Neutrophil (primary cell): ENCODE data around the gene ATF6.

Experiments used
- H3K27ac ChIP-seq: fragments of 200-600 bp; sonication (generic); 2 replicates; pipeline ENCODE4 v1.5.1; 2016; ENCODE audit warnings: mild to moderate bottlenecking, moderate library complexity
- H3K27me3 ChIP-seq: fragments of 200-600 bp; sonication (generic); 2 replicates; pipeline ENCODE4 v1.6.0; 2016; ENCODE audit warnings: mild to moderate bottlenecking
- H3K36me3 ChIP-seq: fragments of 200-600 bp; sonication (generic); 2 replicates; pipeline ENCODE4 v1.5.1; 2017
- H3K4me1 ChIP-seq, 2 experiments: fragments of 200-600 bp in 1 of 2; sonication (generic) in 1 of 2; 1 replicate in 1 of 2; 2 replicates in 1 of 2; pipeline versions ENCODE4 v1.5.1 to v1.6.1; 2013 to 2016; ENCODE audit warnings: low read depth in 1 of 2, low read length in 1 of 2, mild to moderate bottlenecking in 1 of 2, moderate library complexity in 1 of 2; ENCODE audit not compliant: control insufficient read depth in 1 of 2, insufficient read depth in 1 of 2
- H3K4me3 ChIP-seq, 2 experiments: fragments of 200-600 bp in 1 of 2; sonication (generic) in 1 of 2; 1 replicate in 1 of 2; 2 replicates in 1 of 2; pipeline ENCODE4 v1.5.1; 2013 to 2016; ENCODE audit warnings: low read depth in 1 of 2, low read length in 1 of 2, mild to moderate bottlenecking in 1 of 2, moderate library complexity in 1 of 2
- H3K9me3 ChIP-seq: fragments of 200-600 bp; sonication (generic); 2 replicates; pipeline ENCODE4 v1.5.1; 2016
- CTCF ChIP-seq: fragments of 200-600 bp; sonication (generic); IDR thresholded peaks from 2 replicates; pipeline ENCODE4 v1.5.1; 2016; ENCODE audit warnings: antibody characterized with exemption

ATF6 gene

GRCh38 chr1:161940866-161941591, 174.9 kb downstream of the ATF6 start:
- H3K27me3 ChIP-seq, result no peaks in the 10 kb centered on the region
- H3K27ac ChIP-seq, result no peak overlapping the region
- H3K36me3 ChIP-seq, result peaks cover 38% of the 10 kb centered on the region

GRCh38 chr1:161941726-161942436, 175.8 kb downstream of the ATF6 start:
- Histone ChIP-seq H3K36me3 (peaks cover 32% of the 10 kb centered on the region), H3K4me3 (no peak overlapping the region), H3K4me1 (no peaks in the 10 kb centered on the region), H3K27ac (no peak overlapping the region), H3K27me3 (no peaks in the 10 kb centered on the region), H3K9me3 (no peaks in the 10 kb centered on the region)
- no peak for TF ChIP-seq CTCF

More at GRCh38 chr1:161940866-161941591, 174.9 kb downstream of the ATF6 start:
- TF ChIP-seq CTCF, result no peak
- no peak overlapping the region for H3K4me3 ChIP-seq
- no peaks in the 10 kb centered on the region for H3K9me3 ChIP-seq
- no peaks in the 10 kb centered on the region for H3K4me1 ChIP-seq

- no peaks in the 10 kb centered on the region for H3K9me3 ChIP-seq
- no peak overlapping the region for H3K27ac ChIP-seq
- peaks cover 30% of the 10 kb centered on the region for H3K36me3 ChIP-seq
- no peaks in the 10 kb centered on the region for H3K27me3 ChIP-seq
- no peaks in the 10 kb centered on the region for H3K4me1 ChIP-seq
- H3K4me3 ChIP-seq, result no peak overlapping the region
- TF ChIP-seq CTCF, result no peak
Observed at GRCh38 chr1:161943737-161944136, 177.6 kb downstream of the ATF6 start.

GRCh38 chr1:161944381-161944780, 178.3 kb downstream of the ATF6 start:
- no peaks in the 10 kb centered on the region for H3K9me3 ChIP-seq
- no peaks in the 10 kb centered on the region for H3K27me3 ChIP-seq
- no peaks in the 10 kb centered on the region for H3K4me1 ChIP-seq
- H3K36me3 ChIP-seq, result peaks cover 30% of the 10 kb centered on the region
- H3K4me3 ChIP-seq, result no peak overlapping the region
- H3K27ac ChIP-seq, result no peak overlapping the region
- TF ChIP-seq CTCF, result no peak

- no peak for TF ChIP-seq CTCF
- H3K27me3 ChIP-seq, result no peaks in the 10 kb centered on the region
- no peak overlapping the region for H3K27ac ChIP-seq
- H3K9me3 ChIP-seq, result no peaks in the 10 kb centered on the region
- no peaks in the 10 kb centered on the region for H3K4me1 ChIP-seq
- H3K4me3 ChIP-seq, result no peak overlapping the region
- H3K36me3 ChIP-seq, result peaks cover 30% of the 10 kb centered on the region
Observed at GRCh38 chr1:161945306-161946060, 179.4 kb downstream of the ATF6 start.
